Gastroesophageal sphincter (tissue), 3 donors: Measurements from ENCODE around the gene SLC38A9.

Experiments
- CTCF ChIP-seq, 4 experiments: fragments of 200-600 bp in 2 of 4; fragments of 450-650 bp in 2 of 4; sonication (generic) in 1 of 4; IDR thresholded peaks; one replicate each; pipeline ENCODE4 v1.5.1; 2017 to 2019; ENCODE audit warnings: antibody characterized with exemption in 4 of 4, mild to moderate bottlenecking in 2 of 4, moderate library complexity in 2 of 4
- EP300 ChIP-seq: sonication (generic); formaldehyde crosslinking; IDR thresholded peaks from one replicate; pipeline ENCODE4 v1.6.1; 2017; ENCODE audit warnings: antibody characterized with exemption, mild to moderate bottlenecking
- POLR2A ChIP-seq, 2 donors: fragments of 450-650 bp; IDR thresholded peaks; one replicate each; pipeline ENCODE4 v1.6.1; 2017; ENCODE audit warnings: antibody characterized with exemption in 2 of 2, mild to moderate bottlenecking in 2 of 2, moderate library complexity in 1 of 2
- POLR2AphosphoS5 ChIP-seq: sonication (generic); formaldehyde crosslinking; IDR thresholded peaks from one replicate; pipeline ENCODE4 v1.6.1; 2017; ENCODE audit warnings: antibody characterized with exemption

DNA sequence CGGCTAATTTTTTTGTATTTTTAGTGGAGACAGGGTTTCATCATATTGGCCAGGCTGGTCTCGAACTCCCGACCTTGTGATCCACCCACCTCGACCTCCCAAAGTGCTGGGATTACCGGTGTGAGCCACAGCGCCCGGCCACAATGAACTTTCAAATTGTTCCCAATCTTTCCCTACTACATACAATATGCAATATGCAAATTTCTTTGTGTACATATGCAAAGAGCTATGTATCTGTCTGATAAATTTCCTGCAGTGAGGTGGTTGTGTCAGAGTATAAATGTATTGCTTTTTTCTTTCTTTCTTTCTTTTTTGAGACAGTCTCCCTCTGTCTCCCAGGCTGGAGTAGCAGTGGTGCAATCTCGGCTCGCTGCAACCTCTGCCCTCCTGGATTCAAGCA is 128.5 kb downstream of the SLC38A9 start:
- TF ChIP-seq POLR2AphosphoS5 (no peak), POLR2A (IDR thresholded peaks at IDR 0.05) (no peak), CTCF (IDR thresholded peaks at IDR 0.05) (no peak), EP300 (no peak)
